ENCODE measurements around the gene NPFFR1.

Gene NPFFR1

GRCh38 chr10:70277396-70278030, 6.3 kb downstream of the NPFFR1 start:
- TF ChIP-seq CTCF (IDR thresholded peaks at IDR 0.05; ENCODE audit: borderline replicate concordance, insufficient read depth, low read depth, low read length) = no peak
- no peak overlapping the region for H3K4me3 ChIP-seq (ENCODE audit: low read depth, low read length)

GRCh38 chr10:70274643-70275042, 9.2 kb downstream of the NPFFR1 start:
- no peak overlapping the region for H3K4me3 ChIP-seq (ENCODE audit: low read depth, low read length)

GRCh38 chr10:70272925-70273316, 10.9 kb downstream of the NPFFR1 start:
- H3K4me3 ChIP-seq (ENCODE audit: low read depth, low read length) = no peak overlapping the region
- 0 out of 2 replicates have a peak, but pooled peaks have one; percentile 28 for TF ChIP-seq CTCF (IDR thresholded peaks at IDR 0.05; ENCODE audit: borderline replicate concordance, insufficient read depth, low read depth, low read length)

More at GRCh38 chr10:70274643-70275042, 9.2 kb downstream of the NPFFR1 start:
- no peak for TF ChIP-seq CTCF (IDR thresholded peaks at IDR 0.05; ENCODE audit: borderline replicate concordance, insufficient read depth, low read depth, low read length)

GRCh38 chr10:70271996-70272924, 11.5 kb downstream of the NPFFR1 start:
- no peak for TF ChIP-seq CTCF (IDR thresholded peaks at IDR 0.05; ENCODE audit: borderline replicate concordance, insufficient read depth, low read depth, low read length)
- H3K4me3 ChIP-seq (ENCODE audit: low read depth, low read length) = no peak overlapping the region

- no peak for TF ChIP-seq CTCF (IDR thresholded peaks at IDR 0.05; ENCODE audit: borderline replicate concordance, insufficient read depth, low read depth, low read length)
- H3K4me3 ChIP-seq (ENCODE audit: low read depth, low read length) = no peak overlapping the region
Observed at GRCh38 chr10:70270952-70271351, 12.9 kb downstream of the NPFFR1 start.

- H3K4me3 ChIP-seq (ENCODE audit: low read depth, low read length) = no peak overlapping the region
- TF ChIP-seq CTCF (IDR thresholded peaks at IDR 0.05; ENCODE audit: borderline replicate concordance, insufficient read depth, low read depth, low read length) = no peak
Observed at GRCh38 chr10:70269741-70270140, 14.1 kb downstream of the NPFFR1 start.

All from GM12875 (cell line).